ENCODE results near the gene GPD1L.

Gene GPD1L

DNA sequence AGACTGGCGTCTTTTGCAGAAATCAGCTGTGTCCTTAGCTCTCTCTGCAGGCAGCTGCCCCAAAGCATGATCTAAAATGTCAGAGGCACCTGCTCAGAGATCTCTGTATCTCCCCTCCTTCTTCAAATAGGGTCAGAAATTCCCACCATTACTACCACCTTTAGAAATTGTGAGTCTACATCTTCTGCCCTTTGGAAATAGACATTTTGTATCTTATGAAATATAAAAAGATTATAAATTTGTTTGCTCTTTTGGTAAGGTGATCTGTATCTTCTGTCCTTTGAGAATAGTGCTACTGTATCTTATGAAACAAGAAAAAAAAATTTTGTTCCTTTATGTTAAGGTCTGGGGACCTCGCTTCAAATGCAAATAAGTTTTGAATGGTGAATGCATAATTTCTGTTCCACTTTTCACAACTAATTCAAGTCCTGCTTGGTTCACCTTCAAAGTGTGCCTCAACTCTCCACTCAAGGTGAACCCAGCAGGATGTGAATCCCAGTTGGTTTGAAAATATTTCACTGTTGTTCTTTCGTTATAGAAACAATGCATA, 28.3 kb upstream of the GPD1L start:
- POLR2A ChIA-PET = no interaction called here
- DNase-seq (ENCODE audit: extremely low spot score) = no peak
- CTCF ChIA-PET = no interaction called here
- TF ChIP-seq, protein P1, sequence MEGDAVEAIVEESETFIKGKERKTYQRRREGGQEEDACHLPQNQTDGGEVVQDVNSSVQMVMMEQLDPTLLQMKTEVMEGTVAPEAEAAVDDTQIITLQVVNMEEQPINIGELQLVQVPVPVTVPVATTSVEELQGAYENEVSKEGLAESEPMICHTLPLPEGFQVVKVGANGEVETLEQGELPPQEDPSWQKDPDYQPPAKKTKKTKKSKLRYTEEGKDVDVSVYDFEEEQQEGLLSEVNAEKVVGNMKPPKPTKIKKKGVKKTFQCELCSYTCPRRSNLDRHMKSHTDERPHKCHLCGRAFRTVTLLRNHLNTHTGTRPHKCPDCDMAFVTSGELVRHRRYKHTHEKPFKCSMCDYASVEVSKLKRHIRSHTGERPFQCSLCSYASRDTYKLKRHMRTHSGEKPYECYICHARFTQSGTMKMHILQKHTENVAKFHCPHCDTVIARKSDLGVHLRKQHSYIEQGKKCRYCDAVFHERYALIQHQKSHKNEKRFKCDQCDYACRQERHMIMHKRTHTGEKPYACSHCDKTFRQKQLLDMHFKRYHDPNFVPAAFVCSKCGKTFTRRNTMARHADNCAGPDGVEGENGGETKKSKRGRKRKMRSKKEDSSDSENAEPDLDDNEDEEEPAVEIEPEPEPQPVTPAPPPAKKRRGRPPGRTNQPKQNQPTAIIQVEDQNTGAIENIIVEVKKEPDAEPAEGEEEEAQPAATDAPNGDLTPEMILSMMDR (IDR thresholded peaks at IDR 0.05; ENCODE audit: control extremely low read depth, extremely low read depth, low read depth, missing control alignments) = no peak

DNA sequence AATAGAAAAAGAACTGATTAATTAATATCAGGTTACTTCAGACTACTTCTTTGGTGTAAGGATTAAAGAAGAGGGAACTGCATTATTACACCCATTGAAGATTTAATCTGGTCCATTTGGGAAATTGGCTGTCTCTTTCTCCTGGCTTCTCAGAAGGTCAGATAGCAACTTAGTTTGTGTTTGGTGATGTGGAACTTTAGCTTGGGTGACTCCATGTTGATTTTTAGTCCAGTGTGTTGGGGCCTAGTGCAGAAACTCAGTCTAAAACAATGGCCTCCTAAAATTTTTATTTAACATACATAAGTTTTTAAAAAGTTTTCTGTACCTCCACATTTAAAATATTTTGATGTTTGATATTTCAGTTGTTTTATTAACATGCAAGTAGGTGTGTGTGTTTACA, 27.6 kb upstream of the GPD1L start:
- TF ChIP-seq, protein P1 (IDR thresholded peaks at IDR 0.05; ENCODE audit: control extremely low read depth, extremely low read depth, low read depth, missing control alignments) = no peak
- ChIA-PET POLR2A (no interaction called here), CTCF (no interaction called here)
- no peak for DNase-seq (ENCODE audit: extremely low spot score)

DNA sequence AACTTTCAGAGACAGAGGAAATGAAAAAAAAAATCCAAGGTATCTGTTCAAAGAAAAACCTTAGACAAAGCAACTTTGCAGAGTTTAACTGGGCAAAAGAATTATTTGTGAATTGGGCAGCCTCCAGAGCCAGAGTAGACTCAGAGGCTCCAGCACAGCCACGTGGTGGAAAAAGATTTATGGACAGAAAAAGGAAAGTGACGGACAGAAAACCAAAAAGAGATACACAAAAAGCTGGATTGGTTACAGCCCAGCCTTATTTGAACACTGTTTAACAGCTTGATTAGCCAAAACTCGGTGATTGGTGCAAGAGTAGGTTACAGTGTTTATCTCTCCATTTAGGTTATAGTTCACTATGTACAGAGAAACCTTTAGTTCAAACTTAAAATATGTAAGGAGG, 23.7 kb upstream of the GPD1L start:
- no peak for DNase-seq (ENCODE audit: extremely low spot score)
- POLR2A ChIA-PET = no interaction called here
- TF ChIP-seq, protein P1 (IDR thresholded peaks at IDR 0.05; ENCODE audit: control extremely low read depth, extremely low read depth, low read depth, missing control alignments) = no peak
- CTCF ChIA-PET = no interaction called here

DNA sequence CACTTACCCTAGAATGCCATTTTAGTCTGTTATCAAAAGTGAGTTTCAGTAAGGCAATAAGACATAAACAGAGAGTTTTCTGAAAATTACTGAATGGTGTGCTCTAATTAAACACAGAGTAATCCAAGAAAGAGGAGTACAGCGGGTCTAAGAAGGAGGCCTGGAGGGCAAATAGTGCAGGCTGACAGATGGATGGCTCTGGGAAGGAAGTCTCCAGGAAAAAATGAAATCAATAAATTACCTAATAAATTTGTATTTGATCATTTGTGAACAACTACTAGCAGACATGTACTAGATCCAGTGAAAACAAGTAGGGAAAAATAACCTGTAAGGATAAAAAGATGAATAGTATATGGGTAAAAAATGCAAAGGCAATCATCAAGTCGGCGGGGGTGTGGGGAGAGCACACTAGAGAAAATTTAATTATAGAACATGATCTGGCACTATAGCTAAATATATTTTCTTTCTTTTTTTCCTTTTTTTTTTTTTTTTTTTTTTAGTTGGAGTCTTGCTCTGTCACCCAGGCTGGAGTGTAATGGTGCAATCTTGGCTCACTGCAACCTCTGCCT, 22.6 kb upstream of the GPD1L start:
- DNase-seq (ENCODE audit: extremely low spot score) = no peak
- POLR2A ChIA-PET = no interaction called here
- CTCF ChIA-PET = no interaction called here
- TF ChIP-seq, protein P1 (IDR thresholded peaks at IDR 0.05; ENCODE audit: control extremely low read depth, extremely low read depth, low read depth, missing control alignments) = no peak

DNA sequence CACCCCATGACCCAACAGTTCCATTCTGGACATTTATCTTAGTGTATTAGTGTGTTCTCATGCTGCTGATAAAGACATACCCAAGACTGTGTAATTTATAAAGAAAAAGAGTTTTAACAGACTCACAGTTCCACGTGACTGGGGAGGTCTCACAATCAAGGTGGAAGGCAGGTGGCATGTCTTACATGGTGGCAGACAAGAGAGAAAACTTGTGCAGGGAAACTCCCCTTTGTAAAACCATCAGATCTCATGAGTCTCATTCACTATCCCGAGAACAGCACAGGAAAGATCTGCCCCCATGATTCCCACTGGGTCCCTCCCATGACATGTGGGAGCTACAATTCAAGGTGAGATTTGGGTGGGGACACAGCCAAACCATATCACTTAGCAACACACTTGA, 21.6 kb upstream of the GPD1L start:
- TF ChIP-seq, protein P1 (IDR thresholded peaks at IDR 0.05; ENCODE audit: control extremely low read depth, extremely low read depth, low read depth, missing control alignments) = no peak
- POLR2A ChIA-PET = no interaction called here
- no peak for DNase-seq (ENCODE audit: extremely low spot score)
- CTCF ChIA-PET = no interaction called here

DNA sequence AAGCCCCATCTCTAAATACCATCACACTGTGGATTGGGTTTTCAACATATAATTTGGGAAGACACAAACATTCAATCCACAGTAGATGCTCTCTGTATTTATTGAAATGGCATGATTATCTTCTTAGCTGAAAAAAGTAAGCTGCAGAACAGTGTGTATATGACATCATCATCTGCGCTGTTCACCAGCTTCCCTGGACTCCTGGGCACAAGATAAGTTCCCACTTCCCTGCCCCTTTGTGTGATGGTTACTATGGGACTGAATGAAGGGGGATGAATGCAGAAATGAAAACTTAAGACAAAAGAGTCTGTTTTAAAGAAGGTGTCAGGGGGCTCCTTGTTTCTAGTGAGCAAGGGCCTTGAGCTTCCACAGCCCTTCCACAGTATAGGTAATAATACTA, 20.0 kb upstream of the GPD1L start:
- TF ChIP-seq, protein P1 (IDR thresholded peaks at IDR 0.05; ENCODE audit: control extremely low read depth, extremely low read depth, low read depth, missing control alignments) = no peak
- no peak for DNase-seq (ENCODE audit: extremely low spot score)
- ChIA-PET POLR2A (no interaction called here), CTCF (interaction anchor here (1.5 kb wide), 1 partner anchor 67 kb away, joined by 3 read pairs; no protein-coding TSS in a partner anchor)

Data from GM10248 (cell line).